ENCODE data around the gene FAM53A. TPM values are rescaled to one million over a fixed set of nuclear protein-coding genes. Genes with fewer than 3 reads are reported as not detected.

Gene FAM53A
- total RNA-seq, 2 experiments from 2014 or later, result 1.4 to 1.8 TPM

- intact Hi-C loops (cut with micrococcal nuclease; ENCODE audit: unreplicated experiment), result no loop called here
- H3K4me1 ChIP-seq (ENCODE audit: insufficient read depth, low read length, poor library complexity, severe bottlenecking), result no peaks in the 10 kb centered on the region
- no peak overlapping the region for H3K27ac ChIP-seq (ENCODE audit: low read depth, low read length, poor library complexity, severe bottlenecking)
- H3K9me3 ChIP-seq (ENCODE audit: low read length), result no peaks in the 10 kb centered on the region
- no TSS peak for BruUV-seq (replicated peaks)
- H3K4me2 ChIP-seq (ENCODE audit: low read length), result no peak overlapping the region
- no peaks in the 10 kb centered on the region for H3K36me3 ChIP-seq (ENCODE audit: insufficient read depth, low read length)
- no peaks in the 10 kb centered on the region for H3K9me2 ChIP-seq (ENCODE audit: insufficient read depth, low read length)
- ChIA-PET CTCF (ENCODE audit: unreplicated experiment) (no interaction called here), POLR2A (no interaction called here)
- no peaks in the 10 kb centered on the region for H3K79me2 ChIP-seq (ENCODE audit: insufficient read depth, low read depth, low read length)
- TF ChIP-seq CTCF (conservative IDR thresholded peaks at IDR 0.05; ENCODE audit: low read length), result no peak
- no peak for TF ChIP-seq EZH2phosphoT487 (IDR thresholded peaks at IDR 0.05; ENCODE audit: borderline replicate concordance, low read depth, low read length)
- no peaks in the 10 kb centered on the region for H4K20me1 ChIP-seq (ENCODE audit: insufficient read depth, low read length)
- no peak overlapping the region for H2AFZ ChIP-seq (ENCODE audit: low read length)
- no peak overlapping the region for H3K4me3 ChIP-seq (ENCODE audit: low read depth, low read length, poor library complexity, severe bottlenecking)
- no peak for DNase-seq (ENCODE audit: low spot score)
Observed at GRCh38 chr4:1612278-1613098, 71.6 kb downstream of the FAM53A start.

- no peak overlapping the region for H2AFZ ChIP-seq (ENCODE audit: low read length)
- intact Hi-C loops (cut with micrococcal nuclease; ENCODE audit: unreplicated experiment), result no loop called here
- H3K4me1 ChIP-seq (ENCODE audit: insufficient read depth, low read length, poor library complexity, severe bottlenecking), result no peaks in the 10 kb centered on the region
- BruUV-seq (replicated peaks), result no TSS peak
- H3K27ac ChIP-seq (ENCODE audit: low read depth, low read length, poor library complexity, severe bottlenecking), result no peak overlapping the region
- no peaks in the 10 kb centered on the region for H3K9me3 ChIP-seq (ENCODE audit: low read length)
- TF ChIP-seq CTCF (conservative IDR thresholded peaks at IDR 0.05; ENCODE audit: low read length), result no peak
- no peak for TF ChIP-seq EZH2phosphoT487 (IDR thresholded peaks at IDR 0.05; ENCODE audit: borderline replicate concordance, low read depth, low read length)
- no peaks in the 10 kb centered on the region for H3K36me3 ChIP-seq (ENCODE audit: insufficient read depth, low read length)
- H3K79me2 ChIP-seq (ENCODE audit: insufficient read depth, low read depth, low read length), result no peaks in the 10 kb centered on the region
- no peak for DNase-seq (ENCODE audit: low spot score)
- POLR2A ChIA-PET, result no interaction called here
- H3K4me3 ChIP-seq (ENCODE audit: low read depth, low read length, poor library complexity, severe bottlenecking), result no peak overlapping the region
- H4K20me1 ChIP-seq (ENCODE audit: insufficient read depth, low read length), result no peaks in the 10 kb centered on the region
- no peak overlapping the region for H3K4me2 ChIP-seq (ENCODE audit: low read length)
- CTCF ChIA-PET (ENCODE audit: unreplicated experiment), result no interaction called here
- no peaks in the 10 kb centered on the region for H3K9me2 ChIP-seq (ENCODE audit: insufficient read depth, low read length)
Observed at GRCh38 chr4:1611501-1611870, 72.6 kb downstream of the FAM53A start.

GRCh38 chr4:1610791-1611500, 73.2 kb downstream of the FAM53A start:
- intact Hi-C loops (cut with micrococcal nuclease; ENCODE audit: unreplicated experiment), result no loop called here
- no peaks in the 10 kb centered on the region for H3K9me3 ChIP-seq (ENCODE audit: low read length)
- H3K4me1 ChIP-seq (ENCODE audit: insufficient read depth, low read length, poor library complexity, severe bottlenecking), result no peaks in the 10 kb centered on the region
- no peak overlapping the region for H3K4me3 ChIP-seq (ENCODE audit: low read depth, low read length, poor library complexity, severe bottlenecking)
- no peaks in the 10 kb centered on the region for H4K20me1 ChIP-seq (ENCODE audit: insufficient read depth, low read length)
- no peak overlapping the region for H3K4me2 ChIP-seq (ENCODE audit: low read length)
- H2AFZ ChIP-seq (ENCODE audit: low read length), result no peak overlapping the region
- H3K36me3 ChIP-seq (ENCODE audit: insufficient read depth, low read length), result no peaks in the 10 kb centered on the region
- DNase-seq (ENCODE audit: low spot score), result no peak
- H3K79me2 ChIP-seq (ENCODE audit: insufficient read depth, low read depth, low read length), result no peaks in the 10 kb centered on the region
- no peak overlapping the region for H3K27ac ChIP-seq (ENCODE audit: low read depth, low read length, poor library complexity, severe bottlenecking)
- BruUV-seq (replicated peaks), result no TSS peak
- ChIA-PET CTCF (ENCODE audit: unreplicated experiment) (no interaction called here), POLR2A (interaction anchor here (0.6 kb wide), 1 partner anchor 328 kb away, joined by 3 read pairs; no protein-coding TSS in a partner anchor)
- TF ChIP-seq EZH2phosphoT487 (IDR thresholded peaks at IDR 0.05; ENCODE audit: borderline replicate concordance, low read depth, low read length), result no peak
- TF ChIP-seq CTCF (conservative IDR thresholded peaks at IDR 0.05; ENCODE audit: low read length), result no peak
- H3K9me2 ChIP-seq (ENCODE audit: insufficient read depth, low read length), result no peaks in the 10 kb centered on the region
